HepG2 (cell line): ENCODE data around the gene NDOR1. TPM values are rescaled to one million over a fixed set of nuclear protein-coding genes. Genes with fewer than 3 reads are reported as not detected.

ENCODE experiments used
- CC2D1A ChIP-seq: sonication (generic); formaldehyde crosslinking; IDR thresholded peaks from 2 replicates; pipeline ENCODE4 v1.8.1; 2023; ENCODE audit warnings: mild to moderate bottlenecking, missing genetic modification reagents
- ESRRA ChIP-seq: sonication (generic); formaldehyde crosslinking; IDR thresholded peaks from 2 replicates; pipeline ENCODE4 v1.5.1; 2020; ENCODE audit warnings: mild to moderate bottlenecking, low read depth, missing genetic modification reagents
- KDM6A ChIP-seq: IDR thresholded peaks from 2 replicates; pipeline ENCODE4 v1.6.1; 2016; ENCODE audit warnings: low read depth
- KLF12 ChIP-seq: sonication (generic); formaldehyde crosslinking; IDR thresholded peaks from 2 replicates; pipeline ENCODE4 v1.4.0; 2020; ENCODE audit warnings: missing genetic modification reagents, borderline replicate concordance
- KMT2A ChIP-seq: sonication (generic); formaldehyde crosslinking; IDR thresholded peaks from 2 replicates; pipeline ENCODE4 v1.4.0; 2020; ENCODE audit warnings: missing genetic modification reagents
- MYC ChIP-seq: sonication (generic); formaldehyde crosslinking; IDR thresholded peaks from 2 replicates; pipeline ENCODE4 v1.9.0; 2021; ENCODE audit warnings: missing genetic modification reagents, borderline replicate concordance
- NRL ChIP-seq: sonication (generic); formaldehyde crosslinking; IDR thresholded peaks from 2 replicates; pipeline ENCODE4 v1.5.0; 2020; ENCODE audit warnings: missing genetic modification reagents, mild to moderate bottlenecking, moderate library complexity, borderline replicate concordance
- PCBP1 ChIP-seq: fragments of 200-400 bp; formaldehyde crosslinking; IDR thresholded peaks from 2 replicates; pipeline ENCODE4 v1.6.1; 2017; ENCODE audit warnings: mild to moderate bottlenecking, low read depth, low read length, borderline replicate concordance
- SOX5 ChIP-seq: IDR thresholded peaks from 2 replicates; pipeline ENCODE4 v1.6.1; 2016; ENCODE audit warnings: borderline replicate concordance
- ZFP36L2 ChIP-seq: sonication (generic); formaldehyde crosslinking; IDR thresholded peaks from 2 replicates; pipeline ENCODE4 v1.4.0; 2020; ENCODE audit warnings: missing genetic modification reagents
- ZNF224 ChIP-seq: sonication (generic); formaldehyde crosslinking; IDR thresholded peaks from 2 replicates; pipeline ENCODE4 v1.5.0; 2020; ENCODE audit warnings: mild to moderate bottlenecking, missing genetic modification reagents
- ZNF543 ChIP-seq: sonication (generic); formaldehyde crosslinking; IDR thresholded peaks from 2 replicates; pipeline ENCODE4 v1.4.0; 2020; ENCODE audit warnings: mild to moderate bottlenecking, missing genetic modification reagents
- ZNF614 ChIP-seq: IDR thresholded peaks from 2 replicates; pipeline ENCODE4 v1.6.1; 2018; ENCODE audit warnings: missing biosample characterization, missing genetic modification reagents, inconsistent platforms, borderline replicate concordance
- ZSCAN25 ChIP-seq: sonication (generic); formaldehyde crosslinking; IDR thresholded peaks from 2 replicates; pipeline ENCODE4 v1.8.0; 2022; ENCODE audit warnings: mild to moderate bottlenecking, missing genetic modification reagents
- polyA plus RNA-seq, 8 experiments: library from polyadenylated mRNA; depleted of rRNA in 3 of 8; stranded (reverse) in 7 of 8; unstranded in 1 of 8; fragments of >200 nt; fragmentation: Illumina TruSeq in 4 of 8; extraction: Trizol in 4 of 8; gene quantifications; 2 replicates each; pipeline versions ENCODE4 v1.2.1 to v1.2.3, GENCODE V29; 2011 to 2016; ENCODE audit warnings: low read depth in 4 of 8, missing spikeins in 1 of 8, mixed read lengths in 1 of 8; ENCODE audit not compliant: insufficient read depth in 1 of 8
- total RNA-seq, 5 experiments: library from RNA; depleted of rRNA; stranded (reverse); fragments of >200 nt; fragmentation: Illumina TruSeq; extraction: Trizol; gene quantifications; 2 replicates each; pipeline ENCODE4 v1.2.3, GENCODE V29; 2016; ENCODE audit warnings: low read depth in 1 of 5
- TF ChIP-seq, protein P1 (sequence below): IDR thresholded peaks from 2 replicates; pipeline ENCODE4 v1.6.1; 2018; ENCODE audit warnings: missing genetic modification reagents
- TF ChIP-seq, protein P2 (sequence below): sonication (generic); formaldehyde crosslinking; IDR thresholded peaks from 2 replicates; pipeline ENCODE4; 2020; ENCODE audit warnings: missing genetic modification reagents, mild to moderate bottlenecking, borderline replicate concordance
- TF ChIP-seq, protein P3 (sequence below): sonication (generic); formaldehyde crosslinking; IDR thresholded peaks from 2 replicates; pipeline ENCODE4 v1.8.0; 2022; ENCODE audit warnings: missing genetic modification reagents, low read depth, mild to moderate bottlenecking, borderline replicate concordance
- TF ChIP-seq, protein P4 (sequence below): sonication (generic); formaldehyde crosslinking; IDR thresholded peaks from 2 replicates; pipeline ENCODE4 v1.9.0; 2022; ENCODE audit warnings: low read depth, missing genetic modification reagents
- TF ChIP-seq, protein P5 (sequence below): IDR thresholded peaks from 2 replicates; pipeline ENCODE4 v1.6.1; 2016; ENCODE audit warnings: low read depth, control low read depth
- TF ChIP-seq, protein P6 (sequence below): sonication (generic); formaldehyde crosslinking; IDR thresholded peaks from 2 replicates; pipeline ENCODE4 v1.5.0; 2020; ENCODE audit warnings: mild to moderate bottlenecking, missing genetic modification reagents

NDOR1 gene
- total and polyA plus RNA-seq, 2 of the 13 experiments (the other 11 are each of a cell fraction or from before 2014, with no cell fraction given), result 3.6 to 8.7 TPM

DNA sequence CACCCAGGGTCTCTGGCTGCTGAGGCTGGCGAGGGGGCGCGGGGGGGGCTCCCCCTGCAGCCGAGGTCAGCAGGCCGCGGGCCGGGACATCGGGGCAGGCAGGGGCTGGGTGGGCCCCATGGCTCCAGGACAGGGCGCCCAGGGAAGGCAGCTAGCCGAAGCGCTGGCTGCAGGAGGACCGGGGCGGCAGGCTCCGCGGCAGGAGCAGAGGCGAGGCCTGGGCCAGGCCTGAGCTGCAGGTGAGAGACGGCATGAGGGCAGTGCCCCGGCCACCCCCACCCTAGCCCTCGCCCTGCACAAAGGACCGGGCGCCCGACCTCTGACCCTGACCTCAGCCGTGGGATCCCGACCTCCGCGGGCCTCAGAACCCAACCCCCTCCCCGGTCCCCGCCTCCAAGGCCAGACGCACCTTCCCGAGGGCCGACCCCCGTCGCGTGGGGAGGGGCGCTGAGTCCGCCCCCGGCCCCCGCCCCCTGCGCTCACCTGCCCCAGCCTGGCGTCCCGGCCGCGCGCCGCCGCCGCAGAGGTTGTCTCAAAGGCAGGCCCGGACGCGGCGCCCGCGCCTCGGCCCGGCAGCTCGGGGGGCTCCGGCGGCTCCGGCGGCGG is 16.1 kb downstream of the NDOR1 start (continued):
- TF ChIP-seq ZNF224 (no peak), KDM6A (CRISPR knock-in tag) (no peak), ZFP36L2 (CRISPR knock-in tag) (no peak), KMT2A (CRISPR knock-in tag) (0 out of 2 replicates have a peak, but pooled peaks have one; percentile 35), ZSCAN25 (CRISPR knock-in tag) (peak; percentile 55; the same call in 1 of the 2 replicates), NRL (no peak), ZNF614 (CRISPR knock-in tag) (no peak), ZNF543 (CRISPR knock-in tag) (peak; percentile 36; the same call in 1 of the 2 replicates), MYC (peak; percentile 42; the same call in 1 of the 2 replicates), ESRRA (peak; percentile 84), CC2D1A (CRISPR knock-in tag) (no peak), SOX5 (CRISPR knock-in tag) (no peak), PCBP1 (no peak), KLF12 (CRISPR knock-in tag) (0 out of 2 replicates have a peak, but pooled peaks have one; percentile 46)
- TF ChIP-seq, protein P1, sequence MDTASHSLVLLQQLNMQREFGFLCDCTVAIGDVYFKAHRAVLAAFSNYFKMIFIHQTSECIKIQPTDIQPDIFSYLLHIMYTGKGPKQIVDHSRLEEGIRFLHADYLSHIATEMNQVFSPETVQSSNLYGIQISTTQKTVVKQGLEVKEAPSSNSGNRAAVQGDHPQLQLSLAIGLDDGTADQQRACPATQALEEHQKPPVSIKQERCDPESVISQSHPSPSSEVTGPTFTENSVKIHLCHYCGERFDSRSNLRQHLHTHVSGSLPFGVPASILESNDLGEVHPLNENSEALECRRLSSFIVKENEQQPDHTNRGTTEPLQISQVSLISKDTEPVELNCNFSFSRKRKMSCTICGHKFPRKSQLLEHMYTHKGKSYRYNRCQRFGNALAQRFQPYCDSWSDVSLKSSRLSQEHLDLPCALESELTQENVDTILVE (CRISPR knock-in tag), result peak; percentile 67; the same call in 1 of the 2 replicates
- TF ChIP-seq, protein P2, sequence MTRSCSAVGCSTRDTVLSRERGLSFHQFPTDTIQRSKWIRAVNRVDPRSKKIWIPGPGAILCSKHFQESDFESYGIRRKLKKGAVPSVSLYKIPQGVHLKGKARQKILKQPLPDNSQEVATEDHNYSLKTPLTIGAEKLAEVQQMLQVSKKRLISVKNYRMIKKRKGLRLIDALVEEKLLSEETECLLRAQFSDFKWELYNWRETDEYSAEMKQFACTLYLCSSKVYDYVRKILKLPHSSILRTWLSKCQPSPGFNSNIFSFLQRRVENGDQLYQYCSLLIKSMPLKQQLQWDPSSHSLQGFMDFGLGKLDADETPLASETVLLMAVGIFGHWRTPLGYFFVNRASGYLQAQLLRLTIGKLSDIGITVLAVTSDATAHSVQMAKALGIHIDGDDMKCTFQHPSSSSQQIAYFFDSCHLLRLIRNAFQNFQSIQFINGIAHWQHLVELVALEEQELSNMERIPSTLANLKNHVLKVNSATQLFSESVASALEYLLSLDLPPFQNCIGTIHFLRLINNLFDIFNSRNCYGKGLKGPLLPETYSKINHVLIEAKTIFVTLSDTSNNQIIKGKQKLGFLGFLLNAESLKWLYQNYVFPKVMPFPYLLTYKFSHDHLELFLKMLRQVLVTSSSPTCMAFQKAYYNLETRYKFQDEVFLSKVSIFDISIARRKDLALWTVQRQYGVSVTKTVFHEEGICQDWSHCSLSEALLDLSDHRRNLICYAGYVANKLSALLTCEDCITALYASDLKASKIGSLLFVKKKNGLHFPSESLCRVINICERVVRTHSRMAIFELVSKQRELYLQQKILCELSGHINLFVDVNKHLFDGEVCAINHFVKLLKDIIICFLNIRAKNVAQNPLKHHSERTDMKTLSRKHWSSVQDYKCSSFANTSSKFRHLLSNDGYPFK (CRISPR knock-in tag), result no peak
- TF ChIP-seq, protein P3, sequence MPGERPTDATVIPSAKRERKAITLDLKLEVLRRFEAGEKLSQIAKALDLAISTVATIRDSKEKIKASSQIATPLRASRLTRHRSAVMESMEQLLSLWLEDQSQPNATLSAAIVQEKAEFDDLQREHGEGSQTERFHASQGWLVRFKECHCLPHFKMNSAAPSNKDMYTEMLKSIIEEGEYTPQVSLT, result no peak
- TF ChIP-seq, protein P4, sequence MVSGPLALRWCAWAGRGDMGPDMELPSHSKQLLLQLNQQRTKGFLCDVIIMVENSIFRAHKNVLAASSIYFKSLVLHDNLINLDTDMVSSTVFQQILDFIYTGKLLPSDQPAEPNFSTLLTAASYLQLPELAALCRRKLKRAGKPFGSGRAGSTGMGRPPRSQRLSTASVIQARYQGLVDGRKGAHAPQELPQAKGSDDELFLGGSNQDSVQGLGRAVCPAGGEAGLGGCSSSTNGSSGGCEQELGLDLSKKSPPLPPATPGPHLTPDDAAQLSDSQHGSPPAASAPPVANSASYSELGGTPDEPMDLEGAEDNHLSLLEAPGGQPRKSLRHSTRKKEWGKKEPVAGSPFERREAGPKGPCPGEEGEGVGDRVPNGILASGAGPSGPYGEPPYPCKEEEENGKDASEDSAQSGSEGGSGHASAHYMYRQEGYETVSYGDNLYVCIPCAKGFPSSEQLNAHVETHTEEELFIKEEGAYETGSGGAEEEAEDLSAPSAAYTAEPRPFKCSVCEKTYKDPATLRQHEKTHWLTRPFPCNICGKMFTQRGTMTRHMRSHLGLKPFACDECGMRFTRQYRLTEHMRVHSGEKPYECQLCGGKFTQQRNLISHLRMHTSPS, result peak; percentile 76
- TF ChIP-seq, protein P5, sequence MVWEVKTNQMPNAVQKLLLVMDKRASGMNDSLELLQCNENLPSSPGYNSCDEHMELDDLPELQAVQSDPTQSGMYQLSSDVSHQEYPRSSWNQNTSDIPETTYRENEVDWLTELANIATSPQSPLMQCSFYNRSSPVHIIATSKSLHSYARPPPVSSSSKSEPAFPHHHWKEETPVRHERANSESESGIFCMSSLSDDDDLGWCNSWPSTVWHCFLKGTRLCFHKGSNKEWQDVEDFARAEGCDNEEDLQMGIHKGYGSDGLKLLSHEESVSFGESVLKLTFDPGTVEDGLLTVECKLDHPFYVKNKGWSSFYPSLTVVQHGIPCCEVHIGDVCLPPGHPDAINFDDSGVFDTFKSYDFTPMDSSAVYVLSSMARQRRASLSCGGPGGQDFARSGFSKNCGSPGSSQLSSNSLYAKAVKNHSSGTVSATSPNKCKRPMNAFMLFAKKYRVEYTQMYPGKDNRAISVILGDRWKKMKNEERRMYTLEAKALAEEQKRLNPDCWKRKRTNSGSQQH, result 0 out of 2 replicates have a peak, but pooled peaks have one; percentile 33
- TF ChIP-seq, protein P6, sequence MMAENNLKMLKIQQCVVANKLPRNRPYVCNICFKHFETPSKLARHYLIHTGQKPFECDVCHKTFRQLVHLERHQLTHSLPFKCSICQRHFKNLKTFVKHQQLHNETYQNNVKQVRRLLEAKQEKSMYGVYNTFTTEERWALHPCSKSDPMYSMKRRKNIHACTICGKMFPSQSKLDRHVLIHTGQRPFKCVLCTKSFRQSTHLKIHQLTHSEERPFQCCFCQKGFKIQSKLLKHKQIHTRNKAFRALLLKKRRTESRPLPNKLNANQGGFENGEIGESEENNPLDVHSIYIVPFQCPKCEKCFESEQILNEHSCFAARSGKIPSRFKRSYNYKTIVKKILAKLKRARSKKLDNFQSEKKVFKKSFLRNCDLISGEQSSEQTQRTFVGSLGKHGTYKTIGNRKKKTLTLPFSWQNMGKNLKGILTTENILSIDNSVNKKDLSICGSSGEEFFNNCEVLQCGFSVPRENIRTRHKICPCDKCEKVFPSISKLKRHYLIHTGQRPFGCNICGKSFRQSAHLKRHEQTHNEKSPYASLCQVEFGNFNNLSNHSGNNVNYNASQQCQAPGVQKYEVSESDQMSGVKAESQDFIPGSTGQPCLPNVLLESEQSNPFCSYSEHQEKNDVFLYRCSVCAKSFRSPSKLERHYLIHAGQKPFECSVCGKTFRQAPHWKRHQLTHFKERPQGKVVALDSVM (CRISPR knock-in tag), result 0 out of 2 replicates have a peak, but pooled peaks have one; percentile 14
